ENCODE data around the gene PKP2.

DNA sequence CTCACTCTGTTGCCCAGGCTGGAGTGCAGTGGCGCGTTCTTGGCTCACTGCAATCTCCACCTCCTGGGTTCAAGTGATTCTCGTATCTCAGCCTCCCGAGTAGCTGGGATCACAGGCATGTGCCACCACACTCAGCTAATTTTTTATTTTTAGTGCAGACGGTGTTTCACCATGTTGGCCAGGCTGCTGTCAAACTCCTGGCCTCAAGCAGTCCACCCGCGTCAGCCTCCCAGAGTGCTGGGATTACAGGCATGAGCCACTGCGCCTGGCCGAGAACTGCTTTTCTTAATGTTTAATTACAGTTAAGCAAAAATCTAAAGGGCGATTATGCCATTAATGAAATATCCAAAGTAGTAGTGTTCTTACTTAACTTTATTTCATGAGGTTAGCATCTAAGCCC lies 154.4 kb downstream of the PKP2 start:
- TF ChIP-seq, protein P1, sequence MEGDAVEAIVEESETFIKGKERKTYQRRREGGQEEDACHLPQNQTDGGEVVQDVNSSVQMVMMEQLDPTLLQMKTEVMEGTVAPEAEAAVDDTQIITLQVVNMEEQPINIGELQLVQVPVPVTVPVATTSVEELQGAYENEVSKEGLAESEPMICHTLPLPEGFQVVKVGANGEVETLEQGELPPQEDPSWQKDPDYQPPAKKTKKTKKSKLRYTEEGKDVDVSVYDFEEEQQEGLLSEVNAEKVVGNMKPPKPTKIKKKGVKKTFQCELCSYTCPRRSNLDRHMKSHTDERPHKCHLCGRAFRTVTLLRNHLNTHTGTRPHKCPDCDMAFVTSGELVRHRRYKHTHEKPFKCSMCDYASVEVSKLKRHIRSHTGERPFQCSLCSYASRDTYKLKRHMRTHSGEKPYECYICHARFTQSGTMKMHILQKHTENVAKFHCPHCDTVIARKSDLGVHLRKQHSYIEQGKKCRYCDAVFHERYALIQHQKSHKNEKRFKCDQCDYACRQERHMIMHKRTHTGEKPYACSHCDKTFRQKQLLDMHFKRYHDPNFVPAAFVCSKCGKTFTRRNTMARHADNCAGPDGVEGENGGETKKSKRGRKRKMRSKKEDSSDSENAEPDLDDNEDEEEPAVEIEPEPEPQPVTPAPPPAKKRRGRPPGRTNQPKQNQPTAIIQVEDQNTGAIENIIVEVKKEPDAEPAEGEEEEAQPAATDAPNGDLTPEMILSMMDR (IDR thresholded peaks at IDR 0.05; ENCODE audit: control extremely low read depth in 1 of 3, insufficient read depth in 1 of 3, low read depth in 1 of 3, low read length in 3 of 3), result no peak
- no peak for TF ChIP-seq POLR2AphosphoS5 (IDR thresholded peaks at IDR 0.05; ENCODE audit: low read depth, low read length)
- TF ChIP-seq YY1 (IDR thresholded peaks at IDR 0.05; ENCODE audit: low read depth, low read length), result no peak
- no peak for TF ChIP-seq POLR2A (IDR thresholded peaks at IDR 0.05; ENCODE audit: control extremely low read depth in 1 of 2, low read depth in 2 of 2, low read length in 2 of 2)
- TF ChIP-seq MAFK (IDR thresholded peaks at IDR 0.05; ENCODE audit: low read depth, low read length), result no peak
- TF ChIP-seq, protein P2, sequence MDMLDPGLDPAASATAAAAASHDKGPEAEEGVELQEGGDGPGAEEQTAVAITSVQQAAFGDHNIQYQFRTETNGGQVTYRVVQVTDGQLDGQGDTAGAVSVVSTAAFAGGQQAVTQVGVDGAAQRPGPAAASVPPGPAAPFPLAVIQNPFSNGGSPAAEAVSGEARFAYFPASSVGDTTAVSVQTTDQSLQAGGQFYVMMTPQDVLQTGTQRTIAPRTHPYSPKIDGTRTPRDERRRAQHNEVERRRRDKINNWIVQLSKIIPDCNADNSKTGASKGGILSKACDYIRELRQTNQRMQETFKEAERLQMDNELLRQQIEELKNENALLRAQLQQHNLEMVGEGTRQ (IDR thresholded peaks at IDR 0.05; ENCODE audit: low read length), result no peak
- no peak for TF ChIP-seq TBP (IDR thresholded peaks at IDR 0.05; ENCODE audit: low read depth, low read length)
- TF ChIP-seq EZH2 (IDR thresholded peaks at IDR 0.05; ENCODE audit: low read depth, low read length, severe bottlenecking), result no peak
- no peak for TF ChIP-seq BRCA1 (IDR thresholded peaks at IDR 0.05; ENCODE audit: low read depth, low read length)
- TF ChIP-seq NRF1 (IDR thresholded peaks at IDR 0.05; ENCODE audit: low read depth, low read length), result no peak
- TF ChIP-seq EP300 (IDR thresholded peaks at IDR 0.05; ENCODE audit: borderline replicate concordance in 1 of 2, low read depth in 2 of 2, low read length in 2 of 2), result no peak
- TF ChIP-seq HDAC6 (IDR thresholded peaks at IDR 0.05; ENCODE audit: low read depth, low read length), result no peak
- TF ChIP-seq RFX5 (IDR thresholded peaks at IDR 0.05; ENCODE audit: borderline replicate concordance, low read depth, low read length), result no peak
- TF ChIP-seq CHD2 (IDR thresholded peaks at IDR 0.05; ENCODE audit: low read length), result no peak
